SK-N-SH (cell line): Measurements from ENCODE around the gene RABGAP1L. TPM values are rescaled to one million over a fixed set of nuclear protein-coding genes. Genes with fewer than 3 reads are reported as not detected.

Experiments
- CTCF ChIA-PET: fragments of 300-600, 350-600 bp; formaldehyde crosslinking; extraction: SDS; loops from one replicate; lab custom pipeline; 2021; lab: Yijun Ruan, JAX
- POLR2A ChIA-PET: fragments of 350-600 bp; sonication (Branson Sonifier 250); formaldehyde crosslinking; extraction: SDS; loops from one replicate; lab custom pipeline; 2020; ENCODE audit warnings: antibody characterized with exemption, inconsistent platforms; lab: Yijun Ruan, JAX
- DNase-seq: peaks from one replicate; pipeline ENCODE4 v3.0.0; 2012
- H2AFZ ChIP-seq: fragments of 200-600 bp; sonication (generic); 2 replicates; pipeline ENCODE4 v1.8.1; 2016; ENCODE audit warnings: antibody characterized with exemption, mild to moderate bottlenecking, low read depth
- H3F3A ChIP-seq: fragments of 200-600 bp; sonication (generic); replicated peaks from 2 replicates; pipeline ENCODE3; 2016; ENCODE audit warnings: antibody characterized with exemption, mild to moderate bottlenecking; ENCODE audit not compliant: insufficient read depth
- H3K27ac ChIP-seq, 2 experiments: fragments of 200-500 bp in 1 of 2; fragments of 200-600 bp in 1 of 2; sonication (Bioruptor generic) in 1 of 2; sonication (generic), shearing (Covaris generic) in 1 of 2; 2 replicates each; pipeline versions ENCODE4 v1.5.1 to v1.6.1; 2014 to 2016; ENCODE audit warnings: low read depth in 2 of 2, inconsistent platforms in 1 of 2, low read length in 1 of 2, mild to moderate bottlenecking in 1 of 2, mixed read lengths in 1 of 2
- H3K27me3 ChIP-seq: fragments of 200-600 bp; sonication (generic), shearing (Covaris generic); 2 replicates; pipeline ENCODE4 v1.6.1; 2016; ENCODE audit warnings: mixed run types; ENCODE audit not compliant: insufficient read depth
- H3K36me3 ChIP-seq, 2 experiments: fragments of 200-500 bp in 1 of 2; fragments of 200-600 bp in 1 of 2; sonication (Bioruptor generic) in 1 of 2; sonication (generic) in 1 of 2; replicated peaks in 1 of 2; 2 replicates each; pipeline versions ENCODE3 to v1.5.1; 2014 to 2016; ENCODE audit warnings: low read length in 1 of 2, mild to moderate bottlenecking in 1 of 2; ENCODE audit not compliant: insufficient read depth in 2 of 2, control insufficient read depth in 1 of 2
- H3K4me1 ChIP-seq, 2 experiments: fragments of 200-500 bp in 1 of 2; fragments of 200-600 bp in 1 of 2; sonication (Bioruptor generic) in 1 of 2; sonication (generic), shearing (Covaris generic) in 1 of 2; 2 replicates each; pipeline versions ENCODE4 v1.5.1 to v1.6.1; 2014 to 2016; ENCODE audit warnings: low read depth in 1 of 2, low read length in 1 of 2, mixed run types in 1 of 2; ENCODE audit not compliant: insufficient read depth in 2 of 2, control insufficient read depth in 1 of 2
- H3K4me2 ChIP-seq: fragments of 200-600 bp; sonication (generic), shearing (Covaris generic); 2 replicates; pipeline ENCODE4 v1.6.1; 2017; ENCODE audit warnings: mixed run types
- H3K4me3 ChIP-seq, 2 experiments: fragments of 200-500 bp in 1 of 2; fragments of 200-600 bp in 1 of 2; sonication (Bioruptor generic) in 1 of 2; sonication (generic), shearing (Covaris generic) in 1 of 2; 2 replicates each; pipeline versions ENCODE4 v1.5.1 to v1.8.1; 2014 to 2016; ENCODE audit warnings: low read depth in 2 of 2, inconsistent platforms in 1 of 2, low read length in 1 of 2, mild to moderate bottlenecking in 1 of 2, mixed read lengths in 1 of 2, moderate library complexity in 1 of 2
- H3K79me2 ChIP-seq: fragments of 200-600 bp; sonication (generic); 2 replicates; pipeline ENCODE4 v1.8.1; 2017; ENCODE audit warnings: mild to moderate bottlenecking; ENCODE audit not compliant: insufficient read depth
- H3K9ac ChIP-seq: fragments of 200-600 bp; sonication (generic); 2 replicates; pipeline ENCODE4 v1.6.1; 2017; ENCODE audit warnings: mixed run types
- H3K9me2 ChIP-seq: fragments of 200-600 bp; sonication (generic); 2 replicates; pipeline ENCODE4 v1.6.1; 2017; ENCODE audit warnings: mixed run types
- H3K9me3 ChIP-seq: fragments of 200-600 bp; sonication (generic); 2 replicates; pipeline ENCODE4 v1.6.1; 2017; ENCODE audit warnings: mixed run types, mild to moderate bottlenecking, moderate library complexity
- H4K20me1 ChIP-seq: fragments of 200-600 bp; sonication (generic); 2 replicates; pipeline ENCODE4 v1.6.1; 2017; ENCODE audit warnings: mild to moderate bottlenecking, mixed run types; ENCODE audit not compliant: insufficient read depth
- EP300 ChIP-seq, 2 experiments: IDR thresholded peaks; 2 replicates each; pipeline versions ENCODE4 v1.4.0 to v1.6.1; 2012; ENCODE audit warnings: borderline replicate concordance in 1 of 2, low read depth in 1 of 2, low read length in 1 of 2
- EZH2phosphoT487 ChIP-seq: fragments of 200-600 bp; sonication (generic); IDR thresholded peaks from 2 replicates; pipeline ENCODE4 v1.6.1; 2017; ENCODE audit warnings: low read depth, mixed run types, mild to moderate bottlenecking, antibody characterized with exemption, moderate library complexity, borderline replicate concordance
- FOSL2 ChIP-seq: IDR thresholded peaks from 2 replicates; pipeline ENCODE4 v1.4.0; 2012; ENCODE audit warnings: low read depth, mild to moderate bottlenecking, moderate library complexity, borderline replicate concordance
- FOXM1 ChIP-seq: IDR thresholded peaks from 2 replicates; pipeline ENCODE4 v1.4.0; 2012; ENCODE audit warnings: low read depth, mild to moderate bottlenecking
- GABPA ChIP-seq: IDR thresholded peaks from 2 replicates; pipeline ENCODE4 v1.4.0; 2012; ENCODE audit warnings: low read depth, mild to moderate bottlenecking
- JUND ChIP-seq: IDR thresholded peaks from 2 replicates; pipeline ENCODE4 v1.4.0; 2012
- NFIC ChIP-seq: IDR thresholded peaks from 2 replicates; pipeline ENCODE4 v1.4.0; 2012; ENCODE audit warnings: borderline replicate concordance
- RFX5 ChIP-seq: IDR thresholded peaks from 2 replicates; pipeline ENCODE4 v1.6.1; 2012; ENCODE audit warnings: mild to moderate bottlenecking, improper control_type of control experiment, low read length
- RXRA ChIP-seq: IDR thresholded peaks from 2 replicates; pipeline ENCODE4 v1.4.0; 2012; ENCODE audit warnings: low read depth, mild to moderate bottlenecking, borderline replicate concordance
- SIN3A ChIP-seq: IDR thresholded peaks from 2 replicates; pipeline ENCODE4 v1.6.1; 2012; ENCODE audit warnings: low read depth, mild to moderate bottlenecking, low read length, moderate library complexity, borderline replicate concordance
- SMC3 ChIP-seq: IDR thresholded peaks from 2 replicates; pipeline ENCODE4 v1.6.1; 2012; ENCODE audit warnings: low read depth, low read length, improper control_type of control experiment
- YY1 ChIP-seq: IDR thresholded peaks from 2 replicates; pipeline ENCODE4 v1.4.0; 2012; ENCODE audit warnings: low read depth, mild to moderate bottlenecking
- WGBS: methylation state at CpG from one replicate; pipeline ENCODE4 v1.1.6; 2017; ENCODE audit warnings: low lambda C conversion rate; 5-methylcytosine and 5-hydroxymethylcytosine counted together
- polyA plus RNA-seq, 3 experiments: library from polyadenylated mRNA; depleted of rRNA; stranded (reverse); fragments of >200 nt; gene quantifications; 2 replicates each; pipeline ENCODE4 v1.2.3, GENCODE V29; 2012
- TF ChIP-seq, protein P1 (sequence below): IDR thresholded peaks from 2 replicates; pipeline ENCODE4; 2012
- TF ChIP-seq, protein P2 (sequence below): IDR thresholded peaks from 2 replicates; pipeline ENCODE4 v1.4.0; 2012; ENCODE audit warnings: low read depth
- TF ChIP-seq, protein P3 (sequence below): IDR thresholded peaks from 2 replicates; pipeline ENCODE4 v1.6.1; 2012; ENCODE audit warnings: mild to moderate bottlenecking, low read depth, low read length, moderate library complexity
- TF ChIP-seq, protein P4 (sequence below): IDR thresholded peaks from 2 replicates; pipeline ENCODE4 v1.4.0; 2012; ENCODE audit warnings: low read depth, borderline replicate concordance
- TF ChIP-seq, protein P5 (sequence below): IDR thresholded peaks from 2 replicates; pipeline ENCODE4 v1.4.0; 2012; ENCODE audit warnings: low read depth, borderline replicate concordance
- TF ChIP-seq, protein P6 (sequence below): fragments of 200-600 bp; sonication (generic); IDR thresholded peaks from 2 replicates; pipeline ENCODE4 v1.6.1; 2017; ENCODE audit warnings: antibody characterized with exemption, mild to moderate bottlenecking, moderate library complexity

RABGAP1L gene
- polyA plus RNA-seq, 1 of the 3 experiments (the other 2 are of a cell fraction), result 7.2 TPM

DNA sequence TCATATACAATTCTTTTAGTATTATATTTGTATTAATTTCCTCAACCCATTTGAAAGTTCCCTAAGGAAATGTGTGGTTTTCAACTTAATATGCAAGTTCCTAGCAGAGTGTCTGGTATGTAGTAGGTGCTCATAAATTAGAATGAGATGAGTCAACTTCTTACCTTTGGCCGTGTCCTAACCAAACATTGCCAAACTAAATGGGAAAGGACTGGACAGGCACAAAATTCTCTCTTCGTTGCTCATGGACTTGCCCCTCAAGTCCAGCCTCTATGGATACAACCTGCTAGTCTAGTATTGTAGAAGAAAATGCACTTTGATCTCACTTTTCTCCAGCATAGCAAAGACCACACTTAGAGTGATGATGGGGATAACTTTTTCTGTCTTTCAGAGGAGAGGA lies 875.5 kb downstream of the RABGAP1L start:
- no peaks in the 10 kb centered on the region for H3F3A ChIP-seq
- no peaks in the 10 kb centered on the region for H3K4me1 ChIP-seq
- H3K4me2 ChIP-seq, result no peak overlapping the region
- H3K27ac ChIP-seq, result no peak overlapping the region
- no peaks in the 10 kb centered on the region for H3K79me2 ChIP-seq
- H3K9ac ChIP-seq, result no peak overlapping the region
- no peak for DNase-seq
- H2AFZ ChIP-seq, result no peak overlapping the region
- no peaks in the 10 kb centered on the region for H3K9me2 ChIP-seq
- TF ChIP-seq, protein P1, sequence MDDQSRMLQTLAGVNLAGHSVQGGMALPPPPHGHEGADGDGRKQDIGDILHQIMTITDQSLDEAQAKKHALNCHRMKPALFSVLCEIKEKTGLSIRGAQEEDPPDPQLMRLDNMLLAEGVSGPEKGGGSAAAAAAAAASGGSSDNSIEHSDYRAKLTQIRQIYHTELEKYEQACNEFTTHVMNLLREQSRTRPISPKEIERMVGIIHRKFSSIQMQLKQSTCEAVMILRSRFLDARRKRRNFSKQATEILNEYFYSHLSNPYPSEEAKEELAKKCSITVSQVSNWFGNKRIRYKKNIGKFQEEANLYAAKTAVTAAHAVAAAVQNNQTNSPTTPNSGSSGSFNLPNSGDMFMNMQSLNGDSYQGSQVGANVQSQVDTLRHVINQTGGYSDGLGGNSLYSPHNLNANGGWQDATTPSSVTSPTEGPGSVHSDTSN, result no peak
- TF ChIP-seq EZH2phosphoT487 (no peak), YY1 (no peak), JUND (no peak), SIN3A (no peak), RXRA (no peak), GABPA (no peak), EP300 (IDR thresholded peaks at IDR 0.05; ENCODE audit: borderline replicate concordance in 1 of 2, low read depth in 1 of 2, low read length in 1 of 2) (no peak), RFX5 (no peak), NFIC (no peak), FOSL2 (no peak)
- TF ChIP-seq, protein P2, sequence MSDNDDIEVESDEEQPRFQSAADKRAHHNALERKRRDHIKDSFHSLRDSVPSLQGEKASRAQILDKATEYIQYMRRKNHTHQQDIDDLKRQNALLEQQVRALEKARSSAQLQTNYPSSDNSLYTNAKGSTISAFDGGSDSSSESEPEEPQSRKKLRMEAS, result no peak
- TF ChIP-seq, all 33 proteins: peak for 0
- WGBS, result 23% methylated on average over 2 of the region's 2 CpGs
- no peaks in the 10 kb centered on the region for H4K20me1 ChIP-seq
- H3K27me3 ChIP-seq, result no peaks in the 10 kb centered on the region
- H3K36me3 ChIP-seq, result no peaks in the 10 kb centered on the region
- no peaks in the 10 kb centered on the region for H3K9me3 ChIP-seq
- POLR2A ChIA-PET, result no interaction called here
- CTCF ChIA-PET, result no interaction called here
- no peak overlapping the region for H3K4me3 ChIP-seq

DNA sequence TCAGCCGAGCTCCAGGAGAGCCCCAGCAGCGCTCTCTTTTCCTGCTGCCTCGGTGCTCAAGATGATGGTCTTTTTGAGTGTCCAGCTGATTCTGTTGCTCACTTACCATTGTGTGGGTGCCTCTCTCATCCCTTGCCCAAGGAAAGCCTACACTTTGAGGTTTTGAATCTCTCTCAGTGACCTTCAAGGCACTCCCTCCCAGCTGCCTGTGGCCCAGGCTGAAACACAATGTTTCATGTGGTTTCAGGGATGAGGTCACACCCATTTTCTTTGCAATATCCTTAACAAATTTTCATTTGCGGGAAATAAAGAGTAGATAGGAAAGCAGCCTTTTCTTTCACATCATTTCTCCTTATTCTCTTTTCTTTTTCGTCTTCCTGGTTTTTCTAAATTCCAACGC lies 876.5 kb downstream of the RABGAP1L start:
- Histone ChIP-seq H3K27me3 (no peaks in the 10 kb centered on the region), H3K9me3 (no peaks in the 10 kb centered on the region), H3K9ac (no peak overlapping the region), H4K20me1 (no peaks in the 10 kb centered on the region), H3K4me2 (no peak overlapping the region), H3K79me2 (no peaks in the 10 kb centered on the region), H2AFZ (no peak overlapping the region), H3K9me2 (no peaks in the 10 kb centered on the region), H3F3A (no peaks in the 10 kb centered on the region), H3K36me3 (no peaks in the 10 kb centered on the region), H3K27ac (no peak overlapping the region), H3K4me3 (no peak overlapping the region), H3K4me1 (no peaks in the 10 kb centered on the region)
- 50% methylated on average over 6 of the region's 6 CpGs for WGBS
- ChIA-PET POLR2A (no interaction called here), CTCF (interaction anchor here (1.3 to 2.0 kb wide), 4 partner anchors 13 to 116 kb away, joined by 3 to 12 read pairs (median 5); partner anchors contain the start of gene MRPS14)
- no peak for DNase-seq
- TF ChIP-seq SMC3, result no peak
- TF ChIP-seq, protein P3, sequence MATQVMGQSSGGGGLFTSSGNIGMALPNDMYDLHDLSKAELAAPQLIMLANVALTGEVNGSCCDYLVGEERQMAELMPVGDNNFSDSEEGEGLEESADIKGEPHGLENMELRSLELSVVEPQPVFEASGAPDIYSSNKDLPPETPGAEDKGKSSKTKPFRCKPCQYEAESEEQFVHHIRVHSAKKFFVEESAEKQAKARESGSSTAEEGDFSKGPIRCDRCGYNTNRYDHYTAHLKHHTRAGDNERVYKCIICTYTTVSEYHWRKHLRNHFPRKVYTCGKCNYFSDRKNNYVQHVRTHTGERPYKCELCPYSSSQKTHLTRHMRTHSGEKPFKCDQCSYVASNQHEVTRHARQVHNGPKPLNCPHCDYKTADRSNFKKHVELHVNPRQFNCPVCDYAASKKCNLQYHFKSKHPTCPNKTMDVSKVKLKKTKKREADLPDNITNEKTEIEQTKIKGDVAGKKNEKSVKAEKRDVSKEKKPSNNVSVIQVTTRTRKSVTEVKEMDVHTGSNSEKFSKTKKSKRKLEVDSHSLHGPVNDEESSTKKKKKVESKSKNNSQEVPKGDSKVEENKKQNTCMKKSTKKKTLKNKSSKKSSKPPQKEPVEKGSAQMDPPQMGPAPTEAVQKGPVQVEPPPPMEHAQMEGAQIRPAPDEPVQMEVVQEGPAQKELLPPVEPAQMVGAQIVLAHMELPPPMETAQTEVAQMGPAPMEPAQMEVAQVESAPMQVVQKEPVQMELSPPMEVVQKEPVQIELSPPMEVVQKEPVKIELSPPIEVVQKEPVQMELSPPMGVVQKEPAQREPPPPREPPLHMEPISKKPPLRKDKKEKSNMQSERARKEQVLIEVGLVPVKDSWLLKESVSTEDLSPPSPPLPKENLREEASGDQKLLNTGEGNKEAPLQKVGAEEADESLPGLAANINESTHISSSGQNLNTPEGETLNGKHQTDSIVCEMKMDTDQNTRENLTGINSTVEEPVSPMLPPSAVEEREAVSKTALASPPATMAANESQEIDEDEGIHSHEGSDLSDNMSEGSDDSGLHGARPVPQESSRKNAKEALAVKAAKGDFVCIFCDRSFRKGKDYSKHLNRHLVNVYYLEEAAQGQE, result no peak
- TF ChIP-seq, protein P4, sequence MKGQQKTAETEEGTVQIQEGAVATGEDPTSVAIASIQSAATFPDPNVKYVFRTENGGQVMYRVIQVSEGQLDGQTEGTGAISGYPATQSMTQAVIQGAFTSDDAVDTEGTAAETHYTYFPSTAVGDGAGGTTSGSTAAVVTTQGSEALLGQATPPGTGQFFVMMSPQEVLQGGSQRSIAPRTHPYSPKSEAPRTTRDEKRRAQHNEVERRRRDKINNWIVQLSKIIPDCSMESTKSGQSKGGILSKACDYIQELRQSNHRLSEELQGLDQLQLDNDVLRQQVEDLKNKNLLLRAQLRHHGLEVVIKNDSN, result no peak
- TF ChIP-seq, protein P5, sequence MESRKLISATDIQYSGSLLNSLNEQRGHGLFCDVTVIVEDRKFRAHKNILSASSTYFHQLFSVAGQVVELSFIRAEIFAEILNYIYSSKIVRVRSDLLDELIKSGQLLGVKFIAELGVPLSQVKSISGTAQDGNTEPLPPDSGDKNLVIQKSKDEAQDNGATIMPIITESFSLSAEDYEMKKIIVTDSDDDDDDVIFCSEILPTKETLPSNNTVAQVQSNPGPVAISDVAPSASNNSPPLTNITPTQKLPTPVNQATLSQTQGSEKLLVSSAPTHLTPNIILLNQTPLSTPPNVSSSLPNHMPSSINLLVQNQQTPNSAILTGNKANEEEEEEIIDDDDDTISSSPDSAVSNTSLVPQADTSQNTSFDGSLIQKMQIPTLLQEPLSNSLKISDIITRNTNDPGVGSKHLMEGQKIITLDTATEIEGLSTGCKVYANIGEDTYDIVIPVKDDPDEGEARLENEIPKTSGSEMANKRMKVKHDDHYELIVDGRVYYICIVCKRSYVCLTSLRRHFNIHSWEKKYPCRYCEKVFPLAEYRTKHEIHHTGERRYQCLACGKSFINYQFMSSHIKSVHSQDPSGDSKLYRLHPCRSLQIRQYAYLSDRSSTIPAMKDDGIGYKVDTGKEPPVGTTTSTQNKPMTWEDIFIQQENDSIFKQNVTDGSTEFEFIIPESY, result no peak
- TF ChIP-seq FOXM1, result no peak
- no peak for TF ChIP-seq NFIC
- TF ChIP-seq, protein P6, sequence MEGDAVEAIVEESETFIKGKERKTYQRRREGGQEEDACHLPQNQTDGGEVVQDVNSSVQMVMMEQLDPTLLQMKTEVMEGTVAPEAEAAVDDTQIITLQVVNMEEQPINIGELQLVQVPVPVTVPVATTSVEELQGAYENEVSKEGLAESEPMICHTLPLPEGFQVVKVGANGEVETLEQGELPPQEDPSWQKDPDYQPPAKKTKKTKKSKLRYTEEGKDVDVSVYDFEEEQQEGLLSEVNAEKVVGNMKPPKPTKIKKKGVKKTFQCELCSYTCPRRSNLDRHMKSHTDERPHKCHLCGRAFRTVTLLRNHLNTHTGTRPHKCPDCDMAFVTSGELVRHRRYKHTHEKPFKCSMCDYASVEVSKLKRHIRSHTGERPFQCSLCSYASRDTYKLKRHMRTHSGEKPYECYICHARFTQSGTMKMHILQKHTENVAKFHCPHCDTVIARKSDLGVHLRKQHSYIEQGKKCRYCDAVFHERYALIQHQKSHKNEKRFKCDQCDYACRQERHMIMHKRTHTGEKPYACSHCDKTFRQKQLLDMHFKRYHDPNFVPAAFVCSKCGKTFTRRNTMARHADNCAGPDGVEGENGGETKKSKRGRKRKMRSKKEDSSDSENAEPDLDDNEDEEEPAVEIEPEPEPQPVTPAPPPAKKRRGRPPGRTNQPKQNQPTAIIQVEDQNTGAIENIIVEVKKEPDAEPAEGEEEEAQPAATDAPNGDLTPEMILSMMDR, result no peak
